Measurements from ENCODE around the gene ERBB4.

The ERBB4 gene

GRCh38 chr2:212359425-212360067 lies 179.1 kb downstream of the ERBB4 start:
- DNase-seq = no peak

- no peak for DNase-seq
Measured at GRCh38 chr2:212357606-212358005, 181.0 kb downstream of the ERBB4 start.

- DNase-seq = no peak
Measured at GRCh38 chr2:212354382-212354781, 184.2 kb downstream of the ERBB4 start.

GRCh38 chr2:212348501-212348900 lies 190.1 kb downstream of the ERBB4 start:
- DNase-seq = no peak

- DNase-seq = no peak
Measured at GRCh38 chr2:212346865-212347264, 191.7 kb downstream of the ERBB4 start.

GRCh38 chr2:212345966-212346365 lies 192.6 kb downstream of the ERBB4 start:
- no peak for DNase-seq

GRCh38 chr2:212344131-212344530 lies 194.5 kb downstream of the ERBB4 start:
- no peak for DNase-seq

- DNase-seq = no peak
Measured at GRCh38 chr2:212343167-212343566, 195.4 kb downstream of the ERBB4 start.

GRCh38 chr2:212337486-212338343 lies 200.9 kb downstream of the ERBB4 start:
- DNase-seq = no peak

- DNase-seq = no peak
Measured at GRCh38 chr2:212337036-212337435, 201.6 kb downstream of the ERBB4 start.

GRCh38 chr2:212330263-212330662 lies 208.3 kb downstream of the ERBB4 start:
- DNase-seq = no peak

GRCh38 chr2:212328712-212329496 lies 209.7 kb downstream of the ERBB4 start:
- DNase-seq = no peak

GRCh38 chr2:212328136-212328535 lies 210.5 kb downstream of the ERBB4 start:
- DNase-seq = no peak

- DNase-seq = no peak
Measured at GRCh38 chr2:212327171-212327809, 211.3 kb downstream of the ERBB4 start.

GRCh38 chr2:212318636-212319035 lies 220.0 kb downstream of the ERBB4 start:
- DNase-seq = no peak

GRCh38 chr2:212314680-212315079 lies 223.9 kb downstream of the ERBB4 start:
- DNase-seq = no peak

GRCh38 chr2:212311807-212312404 lies 226.7 kb downstream of the ERBB4 start:
- DNase-seq = no peak

GRCh38 chr2:212299943-212300342 lies 238.7 kb downstream of the ERBB4 start:
- DNase-seq = no peak

- DNase-seq = no peak
Measured at GRCh38 chr2:212299333-212299732, 239.3 kb downstream of the ERBB4 start.

- DNase-seq = no peak
Measured at GRCh38 chr2:212295571-212295970, 243.0 kb downstream of the ERBB4 start.

GRCh38 chr2:212294816-212295215 lies 243.8 kb downstream of the ERBB4 start:
- DNase-seq = no peak

- DNase-seq = no peak
Measured at GRCh38 chr2:212289301-212289700, 249.3 kb downstream of the ERBB4 start.

- DNase-seq = no peak
Measured at GRCh38 chr2:212288308-212288707, 250.3 kb downstream of the ERBB4 start.
